ENCODE results near the gene P2RY2.

Gene P2RY2

DNA sequence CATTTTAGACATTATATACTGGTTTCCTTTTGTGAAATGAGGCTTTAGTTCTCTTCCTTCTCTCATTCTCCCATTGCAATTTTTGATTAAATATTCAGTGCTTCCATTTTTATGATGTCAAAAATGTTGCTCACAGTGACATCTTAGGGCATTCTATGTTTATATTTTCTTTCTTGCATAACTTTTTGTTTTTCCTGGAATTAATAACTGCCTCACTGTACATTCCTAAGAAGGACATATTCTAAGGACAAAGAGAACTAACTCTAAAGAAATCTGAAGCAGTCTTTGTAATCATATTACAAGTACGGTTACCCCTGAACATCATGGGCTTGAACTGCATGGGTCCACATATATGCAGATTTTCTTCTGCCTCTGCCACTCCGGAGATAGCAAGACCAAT lies 28.2 kb downstream of the P2RY2 start:
- no peak for DNase-seq

DNA sequence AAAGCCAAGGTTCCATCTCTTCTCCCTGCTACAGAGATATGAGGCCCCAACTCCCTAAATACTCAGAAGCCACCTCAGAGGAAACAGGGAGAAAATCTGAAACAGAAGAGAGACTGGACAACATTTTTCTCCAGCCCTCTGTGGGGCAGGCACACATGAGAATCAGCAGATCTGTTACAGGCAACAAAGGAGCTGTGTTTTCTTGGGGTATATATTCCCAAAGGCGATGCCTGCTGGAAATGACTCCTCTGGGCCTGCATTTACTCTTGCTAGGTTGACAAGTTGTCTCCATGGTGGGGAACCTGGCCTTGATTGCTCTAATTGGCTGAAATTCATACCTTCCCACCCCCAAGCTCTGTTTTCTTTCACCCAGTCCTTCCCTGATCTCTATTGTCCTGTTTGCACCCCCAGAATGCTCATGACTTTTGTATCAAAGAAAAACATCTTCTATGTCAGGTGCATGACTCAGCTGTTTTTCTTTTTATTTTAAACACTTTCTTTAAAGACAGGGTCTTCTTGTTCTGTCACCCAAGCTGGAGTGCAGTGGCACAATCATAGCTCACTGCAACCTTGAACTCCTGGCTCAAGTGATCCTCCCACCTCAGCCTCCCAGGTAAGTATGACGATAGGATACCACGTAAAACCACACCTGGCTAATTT lies 30.6 kb downstream of the P2RY2 start:
- no peak for DNase-seq

DNA sequence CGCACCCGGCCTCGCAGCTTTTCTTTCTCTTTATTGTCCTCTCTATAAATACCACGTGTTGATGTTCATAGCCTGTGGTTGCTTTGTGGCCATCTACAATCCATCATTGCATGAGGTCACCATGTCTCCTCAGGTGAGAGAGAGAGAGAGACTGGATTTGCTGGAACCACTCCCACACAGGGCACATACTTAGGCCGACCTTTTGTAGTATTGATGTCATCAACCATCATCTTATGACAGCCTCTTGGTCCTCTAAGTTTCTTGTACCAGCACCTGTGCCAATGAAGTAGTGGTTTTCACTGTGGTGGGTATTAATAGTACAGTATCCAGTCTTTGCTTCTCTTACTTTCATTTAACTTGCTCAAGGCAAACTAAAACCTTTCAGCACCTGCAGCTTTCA lies 31.2 kb downstream of the P2RY2 start:
- peak; percentile 22 for DNase-seq

DNA sequence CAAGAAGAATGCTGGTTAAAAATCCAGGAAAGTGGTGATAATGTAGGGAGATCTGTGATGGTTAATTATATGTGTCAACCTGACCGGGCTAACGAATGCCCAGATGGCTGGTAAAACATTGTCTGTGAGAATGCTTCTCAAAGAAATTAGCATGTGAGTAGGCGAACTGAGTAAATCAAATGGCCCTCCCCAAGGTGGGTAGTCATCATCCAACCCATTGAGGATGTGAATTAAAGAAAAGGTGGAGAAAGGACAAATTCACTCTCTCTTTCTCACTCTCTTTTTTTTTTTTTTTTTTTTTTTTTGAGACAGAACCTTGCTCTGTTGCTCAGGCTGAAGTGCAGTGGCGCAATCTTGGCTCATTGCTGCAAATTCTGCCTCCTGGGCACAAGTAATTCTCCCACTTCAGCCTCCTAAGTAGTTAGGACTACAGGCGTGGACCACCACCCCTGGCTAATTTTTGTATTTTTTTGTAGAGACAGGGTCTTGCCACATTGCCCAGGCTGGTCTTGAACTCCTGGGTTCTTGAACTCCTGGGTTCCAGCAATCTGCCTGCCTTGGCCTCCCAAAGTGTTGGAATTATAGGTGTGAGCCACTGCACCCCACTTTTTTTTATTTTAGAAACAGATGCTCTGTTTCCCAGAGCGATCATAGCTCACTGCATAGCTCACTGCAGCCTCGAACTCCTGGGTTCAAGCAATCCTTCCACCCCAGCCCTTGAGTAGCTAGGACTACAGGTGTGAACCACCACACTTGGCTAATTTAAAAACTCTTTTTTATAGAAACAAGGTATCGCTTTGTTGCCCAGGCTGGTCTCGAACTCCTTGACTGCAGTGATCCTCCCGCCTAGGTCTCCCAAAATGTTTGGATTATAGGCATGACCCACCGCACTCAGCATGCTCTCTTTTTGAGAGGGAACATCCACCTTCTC lies 32.0 kb downstream of the P2RY2 start:
- DNase-seq = peak; percentile 76

DNA sequence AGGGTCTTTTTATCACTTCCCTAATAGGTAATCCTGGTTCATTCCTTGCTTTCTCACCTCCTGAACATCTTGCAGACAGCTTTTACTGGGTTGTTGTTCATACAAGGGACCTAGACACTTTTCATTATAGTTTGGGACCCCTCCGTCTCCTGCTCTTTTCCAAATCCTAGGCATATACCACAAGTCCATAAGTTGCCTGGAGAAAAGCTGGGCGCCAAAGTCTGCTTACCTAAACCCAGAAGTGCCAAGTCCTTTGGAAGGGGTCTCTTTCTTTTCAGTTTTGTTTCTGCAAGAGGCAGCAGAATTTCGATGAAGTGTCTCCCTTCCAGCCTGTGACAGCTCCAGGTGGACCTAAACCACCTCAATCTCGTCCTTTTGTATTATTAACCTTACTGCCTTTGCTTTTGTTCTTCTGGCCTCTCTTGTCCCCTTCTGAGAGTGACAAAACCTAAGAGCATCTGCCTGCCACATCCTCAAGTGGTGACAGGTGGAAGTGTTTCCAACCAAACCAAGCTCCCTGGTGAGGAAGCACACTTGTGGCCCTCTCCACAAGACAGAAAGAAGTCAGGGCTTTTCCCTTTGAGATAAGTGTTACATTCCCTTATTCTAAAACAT lies 34.6 kb downstream of the P2RY2 start:
- DNase-seq = peak; percentile 67

DNA sequence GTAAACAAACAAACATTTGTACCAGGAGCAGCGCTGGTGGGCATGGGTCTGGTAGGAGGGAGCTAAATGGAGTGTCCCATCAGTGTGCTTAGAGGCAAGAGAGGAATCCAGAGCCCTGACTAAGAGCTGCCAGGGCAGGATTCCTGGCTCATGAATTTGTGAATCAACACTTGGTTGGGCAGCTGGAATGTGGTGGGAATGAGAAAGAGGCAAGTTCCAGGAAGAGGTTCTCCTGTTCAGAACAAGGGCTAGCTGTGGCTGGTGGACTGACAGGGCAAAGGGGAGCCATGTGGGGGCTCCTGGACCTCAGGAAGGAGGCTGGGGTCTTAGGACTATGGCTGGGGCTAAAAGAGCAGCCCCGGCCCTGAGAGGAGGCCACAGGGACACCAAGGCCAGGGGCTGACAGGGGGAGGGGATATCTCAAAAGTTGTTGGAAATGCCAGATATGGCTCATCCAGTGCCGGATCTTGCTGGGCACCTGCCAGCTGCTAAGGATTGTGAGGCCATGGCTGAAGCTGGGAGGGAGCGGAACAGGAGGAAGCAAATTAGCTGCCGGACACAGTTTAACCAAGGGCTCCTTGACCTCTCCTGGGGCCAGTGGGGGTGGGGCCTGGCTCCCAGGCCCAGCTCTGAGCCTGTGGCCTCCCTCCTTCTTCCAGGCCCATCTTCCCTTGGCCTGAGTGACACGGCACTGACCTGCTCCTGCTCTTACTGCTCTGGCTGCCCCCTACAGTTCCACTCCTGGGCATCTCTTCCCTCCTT lies 39.4 kb downstream of the P2RY2 start:
- no peak for DNase-seq

DNA sequence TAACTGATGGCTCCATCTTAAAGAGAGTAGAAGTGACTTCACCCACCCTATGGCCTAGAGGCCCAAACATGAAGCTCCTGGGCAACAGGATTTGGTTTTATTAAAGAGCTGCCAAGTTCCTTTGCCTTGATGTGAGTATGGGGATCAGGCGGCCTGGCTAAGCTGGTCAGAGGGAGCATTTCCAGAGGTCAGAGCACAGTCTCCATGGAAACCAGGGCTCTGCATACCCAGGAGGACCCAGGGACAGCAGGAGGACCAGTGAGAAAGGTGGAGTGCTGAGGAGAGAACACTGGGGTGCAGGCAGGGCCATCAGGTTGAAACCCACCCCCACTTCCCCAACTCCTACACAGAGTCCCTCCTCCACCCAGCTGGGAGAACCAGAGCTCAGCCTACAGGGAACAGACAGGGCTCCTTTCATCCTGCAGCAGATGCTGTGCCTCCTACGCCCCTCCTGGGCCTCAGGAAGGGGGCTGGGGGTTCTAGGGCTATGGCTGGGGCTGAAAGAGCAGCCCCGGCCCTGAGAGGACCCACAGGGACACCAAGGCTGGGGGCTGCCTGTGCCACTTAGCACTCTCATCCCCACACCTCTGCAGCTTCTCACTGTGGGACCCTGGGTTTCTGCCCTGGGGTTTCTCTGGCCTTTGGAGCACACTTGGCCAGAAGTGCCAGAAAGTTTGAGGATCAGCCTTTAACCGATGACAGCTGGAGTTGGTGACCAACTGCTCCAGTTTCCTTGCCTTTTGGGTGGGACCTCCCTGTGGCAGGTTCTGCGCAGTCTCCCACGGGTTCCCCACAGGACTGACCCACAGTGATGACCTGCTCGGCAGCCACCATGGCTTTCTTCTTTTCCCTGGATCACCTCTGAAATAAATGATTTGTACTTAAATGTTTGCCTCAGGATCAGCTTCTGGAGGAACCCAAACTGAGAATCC lies 40.3 kb downstream of the P2RY2 start:
- DNase-seq = no peak

DNA sequence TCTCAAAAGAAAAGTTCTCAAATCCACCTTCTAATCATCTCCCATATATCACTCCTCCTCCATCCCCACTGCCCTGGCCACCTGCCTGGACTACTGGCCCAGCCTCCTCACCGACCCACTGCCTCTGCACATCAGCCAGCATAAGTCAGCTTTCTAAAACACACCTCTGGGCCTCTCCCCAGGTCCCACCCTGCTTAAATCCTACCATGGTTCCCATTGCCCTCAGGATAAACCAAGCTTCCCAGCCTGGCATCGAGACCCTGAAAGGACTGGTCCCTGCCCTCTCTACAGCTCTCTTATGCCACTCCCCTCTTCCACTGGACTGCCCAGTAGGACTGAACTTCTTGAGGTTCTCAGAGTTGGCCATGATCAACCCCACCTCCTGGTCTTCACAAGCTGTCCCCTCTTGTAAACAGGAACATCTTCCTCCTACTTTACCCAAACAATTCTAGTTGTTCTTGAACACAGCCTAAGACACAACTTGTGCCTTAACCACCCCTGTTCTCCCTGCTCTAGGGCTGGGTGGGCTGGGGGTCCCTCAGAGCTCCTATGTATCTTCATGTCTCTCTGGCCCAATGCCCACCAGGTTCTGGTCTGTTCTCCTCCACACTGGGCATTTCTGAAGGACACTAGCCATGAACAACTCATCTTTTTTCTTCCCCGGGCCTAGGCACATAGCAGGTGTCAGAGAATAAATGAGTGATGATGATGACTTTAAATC lies 41.5 kb downstream of the P2RY2 start:
- DNase-seq = no peak

DNA sequence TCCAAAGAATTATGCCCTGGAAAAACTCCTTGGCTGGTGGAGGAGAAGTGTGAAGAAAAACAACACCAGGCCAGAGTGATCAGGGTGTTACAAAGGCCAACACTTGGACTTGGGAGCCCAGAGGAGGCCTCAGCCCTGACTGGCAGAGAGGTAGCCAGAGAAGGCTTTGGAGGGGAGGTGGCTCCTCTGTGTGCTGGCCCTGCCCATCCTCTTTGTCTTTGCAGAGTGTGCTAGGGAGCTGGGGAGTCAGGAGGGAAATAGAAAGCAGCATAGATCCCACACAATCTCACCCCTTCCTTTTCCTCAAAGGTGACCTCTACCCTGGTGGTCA lies 42.0 kb downstream of the P2RY2 start:
- DNase-seq = no peak

DNA sequence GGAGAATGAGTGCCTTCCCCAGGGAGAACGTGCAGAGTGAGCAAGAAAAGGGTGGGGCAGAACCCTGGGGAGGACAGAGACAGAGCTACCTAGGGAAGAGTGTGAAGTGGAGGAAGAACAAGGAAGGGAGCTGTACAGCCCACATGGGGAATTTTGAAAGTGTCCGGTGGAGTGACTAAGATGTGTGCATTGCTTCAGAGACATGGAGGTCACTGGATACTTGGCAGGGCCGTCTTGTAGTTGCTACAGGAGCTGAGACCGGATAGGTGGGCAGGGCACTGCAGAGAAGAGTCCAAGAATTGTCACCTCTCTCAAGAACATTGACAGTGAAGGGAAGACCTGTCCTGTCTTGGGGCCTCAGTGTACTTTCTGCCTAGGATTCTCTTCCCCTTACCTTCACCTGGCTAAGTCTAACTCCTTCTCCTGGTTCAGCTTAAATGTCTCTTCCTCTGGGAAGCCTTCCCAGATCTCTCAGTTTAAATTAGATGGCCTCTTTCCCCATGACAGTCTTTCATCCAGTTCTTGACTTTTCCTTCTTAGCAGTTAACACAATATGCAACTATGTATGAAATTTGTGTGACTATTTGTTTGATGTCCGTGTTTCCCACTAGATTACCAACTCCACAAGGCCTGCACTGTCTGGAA lies 44.9 kb downstream of the P2RY2 start:
- no peak for DNase-seq

DNA sequence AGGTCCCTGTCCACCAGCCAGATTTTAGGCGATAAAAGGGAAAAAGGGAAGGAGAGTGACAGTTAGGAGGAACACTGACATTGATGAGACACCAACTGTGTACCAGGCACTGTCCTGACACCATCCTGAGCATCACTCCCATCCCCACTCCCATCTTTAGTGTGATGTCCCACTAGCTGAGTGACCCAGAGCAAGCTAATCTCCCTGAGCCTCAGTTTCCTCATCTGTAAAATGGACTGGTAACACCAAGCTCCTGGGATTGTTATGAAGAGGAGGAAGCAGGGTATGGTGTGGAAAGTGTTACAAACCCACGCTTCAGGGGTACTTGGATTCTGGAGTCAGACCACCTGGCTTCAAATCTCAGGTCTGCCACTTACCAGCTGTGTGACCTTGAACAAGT lies 45.6 kb downstream of the P2RY2 start:
- DNase-seq = no peak

DNA sequence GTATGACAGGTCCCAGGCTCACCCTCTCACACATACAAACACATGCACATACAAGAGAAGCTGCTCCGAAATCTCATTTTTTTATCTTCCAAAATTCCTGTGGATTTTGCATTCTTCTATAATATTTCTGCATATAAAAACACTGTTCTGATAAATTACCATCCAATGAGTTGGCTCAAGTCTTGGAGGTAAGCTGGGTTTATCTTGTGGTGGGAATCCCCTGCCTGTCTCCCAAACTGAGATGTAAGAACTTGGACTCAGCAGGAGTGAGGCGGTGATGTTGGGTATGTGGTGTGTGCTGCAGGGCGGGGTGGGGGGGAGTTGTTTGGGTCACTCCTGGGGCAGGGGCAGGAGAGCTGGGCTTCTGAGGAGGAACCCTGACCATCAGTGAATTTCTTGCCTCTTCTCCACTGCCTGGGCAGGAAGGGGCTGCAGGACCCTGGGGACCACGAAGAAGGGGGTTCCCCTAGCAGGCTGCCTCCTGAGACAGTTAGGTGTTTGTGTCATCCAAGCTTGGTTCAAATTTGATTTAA lies 47.3 kb downstream of the P2RY2 start:
- no peak for DNase-seq

DNA sequence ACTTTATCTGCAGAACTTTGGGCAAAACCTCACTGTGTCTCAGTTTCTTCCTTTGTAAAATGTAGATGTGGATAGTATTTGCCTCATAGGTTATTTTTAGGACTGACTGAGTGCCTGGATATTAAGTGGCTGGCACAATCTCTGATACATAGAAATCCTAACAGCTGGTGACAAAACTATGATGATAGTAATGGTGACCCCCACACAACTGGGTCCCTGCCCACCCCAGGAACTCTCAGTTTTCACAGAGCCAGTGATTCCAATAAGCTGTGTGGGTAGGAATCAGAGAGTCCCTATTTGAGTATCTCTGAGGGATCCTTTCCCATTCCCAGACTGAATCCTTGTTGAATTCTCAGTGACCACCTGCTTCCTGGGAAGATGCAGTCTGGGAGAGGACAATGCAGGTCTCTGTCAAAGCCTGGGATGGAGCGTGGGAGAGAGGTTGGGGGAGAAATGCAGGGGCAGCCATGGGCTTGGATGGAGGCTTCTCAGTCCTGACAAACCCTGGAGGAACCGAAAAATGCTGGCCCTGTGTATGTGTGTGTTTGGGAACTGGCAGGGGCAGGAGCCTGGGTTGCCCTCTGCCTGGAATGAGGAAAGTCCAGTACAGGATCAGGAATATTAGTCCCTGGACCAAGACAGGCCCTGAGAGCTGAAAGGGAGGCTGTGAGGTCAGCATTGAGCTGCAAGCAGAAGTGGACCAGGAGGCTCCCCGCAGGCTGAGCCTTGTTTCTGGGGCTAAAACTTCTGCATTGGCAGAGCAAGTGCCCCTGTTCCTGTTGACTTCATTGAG lies 48.0 kb downstream of the P2RY2 start:
- no peak for DNase-seq

DNA sequence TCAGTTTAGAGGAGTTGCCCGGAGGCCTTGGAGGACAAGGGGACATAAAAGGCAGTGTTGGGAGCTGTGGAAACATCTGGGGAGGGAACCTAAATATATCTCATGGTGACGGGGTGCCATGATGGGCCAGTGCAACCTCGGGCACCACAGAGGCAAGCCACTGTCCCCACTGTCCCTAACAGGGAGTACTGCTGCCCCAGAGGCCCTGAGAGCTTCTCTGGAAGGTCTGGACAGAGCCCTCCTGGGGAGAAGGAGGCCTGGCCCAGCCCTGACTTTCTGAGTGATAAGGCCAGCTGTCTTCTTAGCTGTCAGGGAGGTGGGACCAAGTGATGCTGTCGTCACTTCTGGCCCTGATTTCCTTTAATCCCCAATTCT lies 48.6 kb downstream of the P2RY2 start:
- DNase-seq = no peak

DNA sequence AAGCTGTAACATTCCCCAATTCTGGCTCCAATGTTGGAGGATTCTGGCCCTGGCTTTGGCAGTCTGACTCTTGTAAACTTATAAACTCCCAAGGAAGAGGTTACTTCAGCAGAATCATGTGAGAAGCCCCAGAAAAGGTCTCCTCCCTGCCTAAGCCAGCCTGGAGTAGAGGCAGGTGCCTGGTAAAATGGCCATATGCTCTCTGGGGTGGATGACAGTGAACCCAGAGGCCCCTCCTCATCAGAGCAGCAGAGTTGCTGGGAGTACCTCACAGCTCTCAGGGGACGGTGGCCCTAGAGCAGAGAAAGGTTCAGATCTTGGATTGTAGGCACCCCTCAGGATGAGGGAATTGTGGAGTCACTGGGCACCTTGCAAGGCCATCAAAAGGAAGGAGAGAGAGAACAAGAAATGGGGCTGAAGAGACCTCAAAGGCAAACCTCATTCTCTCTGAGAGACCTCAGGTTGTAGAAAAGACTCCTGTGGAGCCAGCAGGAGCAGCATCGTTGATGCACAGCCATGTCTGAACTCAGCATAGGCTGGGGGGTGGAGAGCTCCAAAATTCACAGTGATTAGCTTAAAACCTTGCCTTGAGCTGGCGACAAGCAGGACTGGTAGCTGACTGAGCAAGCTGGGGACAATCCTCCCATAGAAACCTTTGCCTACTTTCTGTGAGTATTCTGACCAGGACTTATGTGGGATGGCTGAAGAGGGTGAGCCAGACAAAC lies 49.2 kb downstream of the P2RY2 start:
- no peak for DNase-seq

DNA sequence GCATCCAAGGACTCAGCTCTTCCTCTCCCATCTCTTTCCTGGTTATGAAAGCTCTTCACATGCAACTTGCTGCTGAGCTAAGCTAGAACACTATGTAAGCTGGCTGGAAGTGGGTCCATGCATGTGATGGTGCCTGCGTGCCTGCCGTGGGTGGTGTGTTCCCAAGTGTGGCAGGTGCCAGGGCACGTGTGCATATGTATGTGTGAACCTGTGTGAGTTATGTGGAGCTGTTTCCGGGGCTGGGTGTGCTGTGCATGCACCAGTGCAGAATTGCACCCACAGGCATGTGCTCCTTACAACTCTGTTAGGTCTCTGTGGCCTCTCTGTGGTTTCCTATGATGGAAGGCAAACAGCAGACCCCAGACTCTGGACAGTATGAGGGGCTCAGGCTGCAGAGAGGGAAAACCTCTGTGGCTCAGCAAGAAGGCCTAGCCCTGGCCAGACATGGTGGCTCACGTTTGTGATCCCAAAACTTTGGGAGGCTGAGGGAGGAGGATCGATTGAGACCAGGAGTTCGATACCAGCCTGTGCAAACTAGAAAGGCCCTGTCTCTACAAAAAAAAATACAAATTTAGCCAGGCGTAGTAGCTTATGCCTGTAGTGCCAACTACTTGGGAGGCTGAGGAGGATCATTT lies 49.9 kb downstream of the P2RY2 start:
- DNase-seq = no peak

DNA sequence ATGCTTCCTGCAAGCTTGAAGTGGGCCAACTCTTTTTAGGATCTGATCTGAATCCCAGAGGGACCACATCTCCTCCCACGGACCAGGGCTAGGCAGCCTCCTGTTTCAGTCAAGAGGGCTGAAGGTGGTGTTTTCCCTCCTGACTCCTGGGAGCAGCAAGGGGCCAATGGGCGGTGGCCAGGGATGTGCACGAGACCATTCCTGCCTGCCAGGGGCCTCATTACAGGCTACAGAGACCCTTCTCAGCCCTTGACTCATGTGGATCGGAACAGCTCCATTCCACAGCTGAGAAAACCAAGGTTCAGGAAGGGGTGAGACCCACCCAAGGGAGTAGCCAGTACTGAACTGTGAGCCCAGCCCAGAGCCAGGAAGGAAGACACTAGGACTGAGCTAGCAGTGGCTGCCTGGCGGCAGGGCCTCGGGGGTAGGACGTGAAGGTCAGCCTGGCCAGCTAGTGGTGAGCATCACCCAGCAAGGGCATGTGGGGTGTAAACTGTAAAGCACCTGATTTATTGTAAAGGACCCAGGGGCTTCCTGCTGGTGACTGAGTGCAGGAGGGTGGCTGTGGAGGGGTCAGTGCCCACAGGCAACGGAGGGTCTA lies 50.7 kb downstream of the P2RY2 start:
- DNase-seq = no peak

DNA sequence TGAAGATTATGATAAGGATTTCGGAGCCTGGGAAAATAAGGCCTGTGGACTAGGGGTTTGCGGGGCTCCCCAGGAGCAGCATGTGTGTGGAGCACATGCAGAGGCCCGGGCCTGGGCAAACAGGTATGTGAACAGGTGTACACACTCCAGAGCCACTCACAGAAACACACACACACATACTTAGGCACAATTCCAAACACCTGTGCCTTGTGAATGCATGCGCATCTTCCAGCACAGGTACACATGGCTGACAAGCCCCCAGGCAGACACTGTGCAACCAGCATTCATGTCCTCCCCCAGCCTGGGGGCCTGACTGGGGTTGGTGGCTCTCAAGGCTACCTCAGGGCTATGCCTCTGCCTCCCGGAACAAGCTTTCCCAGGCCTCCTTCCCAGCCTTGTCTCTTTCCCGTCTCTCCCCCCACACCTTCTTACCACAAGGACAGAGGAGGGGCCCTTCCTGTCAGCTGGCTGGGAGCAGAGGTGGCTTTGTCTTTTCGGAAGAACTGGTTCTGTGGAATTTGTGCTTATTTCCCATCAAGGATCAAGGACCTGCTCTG lies 51.5 kb downstream of the P2RY2 start:
- peak; percentile 14 for DNase-seq
